OCI-M1 (cell line): ENCODE measurements around the gene MTA1.

ENCODE experiments used
- DNase-seq: peaks from one replicate; lab custom pipeline; 2025; lab: John Stamatoyannopoulos, UW

The MTA1 gene

DNA sequence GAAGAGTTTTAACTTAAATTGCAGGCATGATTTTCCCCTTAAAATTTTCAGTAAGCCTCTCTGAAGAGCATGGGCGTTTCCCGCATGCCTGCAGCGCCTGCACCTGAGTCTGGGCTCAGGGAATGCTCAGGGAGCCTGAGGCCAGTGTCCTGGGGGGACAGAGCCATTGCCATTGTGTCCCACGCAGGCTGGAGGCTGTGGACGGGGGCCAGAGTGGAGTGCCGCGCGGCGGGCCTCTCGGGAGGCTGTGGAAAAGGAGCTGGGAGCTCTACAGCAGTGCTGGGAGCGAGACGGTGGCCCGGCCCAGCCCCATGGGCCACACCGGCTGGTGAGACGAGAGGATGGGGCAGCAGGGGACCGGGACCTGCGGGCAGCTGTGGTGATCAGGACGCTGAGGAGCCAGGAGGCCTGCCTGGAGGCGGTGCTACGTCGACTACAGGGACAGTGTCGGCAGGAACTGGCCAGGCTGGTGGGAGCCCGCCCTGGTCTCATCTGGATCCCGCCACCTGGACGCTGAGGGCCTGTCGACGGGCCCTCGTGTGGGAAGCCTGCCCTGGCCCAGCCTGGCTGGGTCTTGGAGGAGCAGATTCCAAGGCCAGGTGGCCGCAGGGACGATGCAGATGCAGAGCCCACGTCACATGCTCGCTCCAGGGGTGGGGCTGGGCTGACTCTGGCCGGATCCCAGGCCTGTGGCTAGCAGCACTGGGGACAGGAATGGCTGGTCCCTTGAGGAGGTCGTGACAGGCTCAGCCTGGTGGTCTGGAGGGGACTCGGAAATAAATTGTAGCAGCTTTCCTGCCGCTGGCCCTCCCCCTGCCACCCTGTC, 79.0 kb downstream of the MTA1 start:
- DNase-seq = no peak

- DNase-seq = no peak
These were observed 79.8 kb downstream of the MTA1 start for GRCh38 chr14:105499256-105500035.

DNA sequence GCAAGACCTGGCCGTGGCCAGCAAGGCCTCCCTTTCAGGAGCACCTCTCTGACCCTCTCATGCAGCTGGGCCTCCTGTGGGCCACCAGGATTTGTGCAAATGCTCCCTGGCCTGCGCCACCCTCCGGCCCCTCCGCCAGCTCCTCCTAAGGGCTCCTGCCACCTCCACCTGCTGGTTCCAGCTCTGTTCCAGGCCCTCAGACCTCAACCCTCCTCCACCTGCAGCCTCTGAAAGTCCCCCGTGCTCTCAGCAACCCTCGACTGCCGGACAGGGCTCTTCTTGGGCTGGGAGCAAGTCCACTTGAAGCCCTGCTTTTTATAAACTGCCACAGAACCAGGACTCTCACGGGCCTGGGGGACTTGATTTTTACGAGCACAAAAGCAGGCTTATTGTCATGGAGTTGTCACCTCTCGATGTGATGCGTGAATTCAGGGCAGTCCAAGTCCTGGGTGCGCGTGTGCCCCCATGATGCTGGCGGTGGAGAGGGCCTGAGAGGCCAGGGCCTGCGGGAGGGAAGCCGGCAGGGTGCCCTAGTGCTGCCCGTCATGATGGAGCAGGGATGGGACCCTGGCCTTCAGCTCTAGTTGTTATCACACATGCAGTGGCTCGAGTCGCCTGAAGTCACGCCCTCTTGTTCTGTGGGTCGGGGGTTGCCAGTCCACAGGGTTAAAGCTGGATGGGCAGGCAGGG, 80.6 kb downstream of the MTA1 start:
- DNase-seq = no peak

DNA sequence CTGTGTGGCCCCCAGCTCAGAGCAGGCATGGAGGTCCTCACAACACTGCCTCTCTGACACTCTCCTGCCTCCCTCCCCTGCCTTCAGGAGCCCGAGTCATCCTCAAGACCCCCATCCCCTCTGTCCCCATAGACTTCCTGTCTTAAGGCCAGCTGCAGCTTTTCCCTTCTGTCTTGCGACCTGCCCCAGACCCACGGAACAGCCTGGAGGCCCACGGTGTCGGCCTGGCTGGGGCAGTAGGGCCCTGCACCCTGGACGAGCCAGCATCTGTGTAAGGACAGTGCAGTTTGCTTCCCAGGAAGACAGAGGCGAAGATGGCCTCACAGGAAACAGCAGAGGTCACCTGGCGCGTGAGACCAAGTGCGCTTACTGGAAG, 81.1 kb downstream of the MTA1 start:
- no peak for DNase-seq

- no peak for DNase-seq
These were observed 82.1 kb downstream of the MTA1 start for GRCh38 chr14:105501504-105502291.

DNA sequence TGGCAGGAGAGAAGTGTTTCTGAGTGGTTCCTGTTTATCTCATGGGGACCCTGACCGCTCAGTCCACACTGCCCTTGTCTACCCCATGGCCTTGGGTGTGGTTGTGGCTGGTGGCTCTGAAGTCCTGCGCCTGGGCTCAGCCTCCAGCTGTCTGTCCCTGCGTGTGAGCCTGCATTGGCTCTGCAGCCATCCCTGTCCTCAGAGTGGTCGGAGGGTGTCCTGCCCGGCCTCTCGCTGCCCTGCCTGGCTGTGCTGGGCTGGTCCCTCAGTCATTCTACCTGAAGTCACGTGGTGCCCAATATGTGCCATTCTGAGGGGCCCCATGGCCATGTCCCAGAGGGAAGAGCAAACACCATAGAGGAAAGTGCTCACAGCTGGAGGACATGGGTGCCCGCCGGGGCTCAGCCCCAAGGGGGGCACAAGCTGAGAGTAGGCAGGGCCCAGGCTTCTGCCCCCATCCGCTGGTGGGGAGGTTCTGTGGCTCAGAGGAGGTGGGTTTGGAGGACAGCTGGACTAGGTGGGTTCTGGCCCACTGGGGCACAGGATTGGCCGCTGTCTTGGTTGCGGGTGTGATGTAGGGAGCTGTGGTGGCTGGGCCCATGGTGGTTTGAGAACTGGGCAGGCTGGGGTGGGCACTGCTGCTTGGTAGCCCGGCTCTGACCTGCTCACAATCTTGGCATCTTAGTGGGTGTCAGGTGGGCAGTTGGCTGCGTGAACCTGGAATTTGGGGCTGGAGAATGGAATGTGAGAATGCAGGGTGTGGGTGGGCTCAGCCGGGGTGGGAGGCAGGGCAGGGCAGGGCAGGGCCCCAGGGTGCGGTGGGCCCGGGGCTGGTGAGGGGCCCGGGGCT, 83.0 kb downstream of the MTA1 start:
- no peak for DNase-seq

DNA sequence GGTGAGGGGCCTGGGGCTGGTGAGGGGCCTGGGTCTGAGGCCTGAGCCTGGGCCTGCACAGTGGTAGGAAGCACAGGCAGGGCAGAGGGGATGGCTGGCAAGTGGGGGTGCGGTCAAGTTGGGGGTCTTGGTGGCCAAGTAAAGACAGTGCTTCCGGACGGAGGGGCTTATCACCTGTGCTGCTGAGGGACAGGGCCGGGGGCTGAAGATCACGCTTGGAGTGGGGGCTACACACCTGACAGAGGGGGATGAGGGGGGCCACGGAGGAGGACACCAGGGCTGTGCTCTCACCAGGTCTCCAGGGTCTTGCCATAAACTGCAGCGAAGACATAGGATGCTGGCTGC, 83.6 kb downstream of the MTA1 start:
- no peak for DNase-seq

DNA sequence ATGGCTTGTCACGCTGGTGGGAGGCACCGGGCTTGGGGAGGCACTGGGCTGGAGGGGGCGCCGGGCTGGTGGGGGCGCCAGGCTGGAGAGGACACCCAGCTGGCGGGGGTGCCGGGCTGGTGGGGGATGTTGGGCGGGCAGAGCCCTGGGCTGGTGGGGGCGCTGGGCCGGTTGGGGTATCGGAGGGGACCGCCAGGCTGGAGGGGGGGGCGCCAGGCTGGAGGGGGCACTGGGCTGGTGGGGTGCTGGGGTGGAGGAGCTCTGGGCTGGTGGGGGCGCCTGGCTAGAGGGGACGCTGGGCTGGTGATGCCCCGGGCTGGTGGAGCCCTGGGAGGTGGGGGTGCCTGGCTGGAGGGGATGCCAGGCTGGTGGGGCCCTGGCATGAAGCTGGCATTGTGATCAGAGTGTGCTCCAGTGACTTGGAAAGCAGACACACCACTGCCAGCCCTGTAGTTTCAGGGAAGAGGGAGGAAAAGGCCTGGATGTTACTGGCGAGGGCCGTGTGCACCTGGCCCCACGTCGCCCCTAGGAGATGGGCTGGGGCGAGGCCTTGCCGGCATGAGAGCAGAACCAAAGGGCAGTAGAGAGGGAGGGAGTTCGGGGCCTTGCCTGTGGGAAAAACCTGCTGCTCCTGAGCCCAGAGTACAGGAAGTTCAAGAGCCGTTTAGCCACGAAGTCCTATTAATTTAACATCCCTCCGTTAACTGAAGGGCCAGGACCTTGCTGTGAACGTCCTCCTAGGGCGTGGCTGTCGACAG, 84.5 kb downstream of the MTA1 start:
- no peak for DNase-seq

GRCh38 chr14:105505101-105505500, 85.5 kb downstream of the MTA1 start:
- DNase-seq = no peak

- no peak for DNase-seq
These were observed 87.6 kb downstream of the MTA1 start for GRCh38 chr14:105507247-105507646.

- no peak for DNase-seq
These were observed 88.4 kb downstream of the MTA1 start for GRCh38 chr14:105508069-105508468.

- no peak for DNase-seq
These were observed 89.0 kb downstream of the MTA1 start for GRCh38 chr14:105508601-105509000.

GRCh38 chr14:105517096-105517495, 97.5 kb downstream of the MTA1 start:
- DNase-seq = no peak

DNA sequence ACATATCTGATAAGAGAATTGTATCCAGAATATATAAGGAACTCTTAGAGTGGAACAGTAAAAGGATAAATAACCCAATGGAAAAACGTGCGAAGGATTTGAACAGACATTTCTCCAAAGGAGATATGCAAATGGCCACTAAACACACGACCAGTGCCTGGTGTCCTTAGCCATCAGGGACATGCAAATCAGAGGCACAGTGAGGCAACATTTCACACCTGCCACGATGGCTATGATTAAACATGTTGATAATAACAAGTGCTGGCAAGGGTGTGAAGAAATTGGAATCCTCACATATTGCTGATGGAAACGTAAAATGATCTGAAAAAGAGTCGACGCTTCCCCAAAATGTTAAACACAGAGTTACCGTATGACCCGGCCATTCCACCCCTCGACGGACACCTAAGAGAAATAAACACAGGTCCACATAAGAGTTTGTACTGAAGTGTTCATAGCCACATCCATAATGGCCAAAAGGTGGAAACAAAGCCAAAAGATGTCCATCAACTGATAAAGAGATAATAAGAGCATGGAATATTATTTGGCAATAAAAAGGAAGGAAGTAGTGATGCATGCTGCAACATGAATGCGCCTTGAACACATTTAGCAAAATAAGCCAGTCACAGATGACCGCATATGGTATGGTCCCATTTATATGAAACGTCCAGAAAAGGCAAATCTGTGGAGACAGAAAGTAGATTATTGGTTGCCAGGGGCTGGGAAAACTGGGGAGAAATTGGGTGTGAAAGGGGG, 100.5 kb downstream of the MTA1 start:
- no peak for DNase-seq
